ENCODE measurements around the gene LRP1. TPM values are rescaled to one million over a fixed set of nuclear protein-coding genes. Genes with fewer than 3 reads are reported as not detected.

Gene LRP1
- total and polyA plus RNA-seq, 2 experiments from 2014 or later = 47.8 to 76.8 TPM

DNA sequence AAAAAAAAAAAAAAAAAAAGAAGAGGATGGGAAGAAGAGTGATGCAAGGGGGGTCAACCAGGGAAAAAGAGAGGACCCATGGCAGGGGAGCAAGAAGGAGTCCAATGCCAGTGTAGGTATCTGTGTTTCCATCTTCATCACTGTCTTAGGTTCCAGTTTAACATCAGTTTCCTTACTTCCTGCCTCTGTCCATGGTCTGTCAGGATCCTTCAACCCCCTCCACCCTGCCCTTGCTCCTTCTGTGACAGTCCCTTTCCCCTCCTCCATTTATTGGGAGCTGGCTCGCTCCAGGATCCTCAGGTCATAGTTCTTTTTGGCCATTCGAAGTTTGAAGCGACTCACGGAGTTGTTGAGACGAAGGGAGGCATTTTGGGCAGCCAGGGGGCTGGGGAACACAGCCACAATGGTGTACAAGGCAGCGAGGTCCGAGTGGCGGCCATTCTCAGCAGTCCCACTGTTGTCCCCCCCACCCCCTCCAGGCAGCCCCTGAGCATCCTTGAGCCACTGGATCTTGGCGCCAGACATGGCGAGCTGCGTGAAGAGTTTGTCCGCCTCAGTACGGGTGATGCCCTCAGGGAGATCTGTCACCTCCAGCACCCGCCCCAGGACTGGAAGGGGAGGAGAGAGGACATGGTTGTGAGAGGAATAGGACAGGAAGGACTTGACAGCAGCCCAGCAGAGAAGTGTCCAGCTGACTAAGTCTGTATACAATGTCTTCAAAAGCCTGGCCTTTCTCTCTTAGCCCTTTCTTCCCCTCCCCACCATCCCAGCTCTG is 126.4 kb downstream of the LRP1 start:
- no peaks in the 10 kb centered on the region for H3K36me3 ChIP-seq (replicated peaks; ENCODE audit: insufficient read depth, low read depth)
- H3K4me3 ChIP-seq = no peak overlapping the region
- H3K9me2 ChIP-seq (replicated peaks; ENCODE audit: insufficient read depth) = no peaks in the 10 kb centered on the region
- H3K27me3 ChIP-seq = no peaks in the 10 kb centered on the region
- no peak for DNase-seq (ENCODE audit: low spot score)
- H3K79me2 ChIP-seq = no peaks in the 10 kb centered on the region
- TF ChIP-seq EZH2 (IDR thresholded peaks at IDR 0.05; ENCODE audit: borderline replicate concordance) = no peak
- TF ChIP-seq, protein P1, sequence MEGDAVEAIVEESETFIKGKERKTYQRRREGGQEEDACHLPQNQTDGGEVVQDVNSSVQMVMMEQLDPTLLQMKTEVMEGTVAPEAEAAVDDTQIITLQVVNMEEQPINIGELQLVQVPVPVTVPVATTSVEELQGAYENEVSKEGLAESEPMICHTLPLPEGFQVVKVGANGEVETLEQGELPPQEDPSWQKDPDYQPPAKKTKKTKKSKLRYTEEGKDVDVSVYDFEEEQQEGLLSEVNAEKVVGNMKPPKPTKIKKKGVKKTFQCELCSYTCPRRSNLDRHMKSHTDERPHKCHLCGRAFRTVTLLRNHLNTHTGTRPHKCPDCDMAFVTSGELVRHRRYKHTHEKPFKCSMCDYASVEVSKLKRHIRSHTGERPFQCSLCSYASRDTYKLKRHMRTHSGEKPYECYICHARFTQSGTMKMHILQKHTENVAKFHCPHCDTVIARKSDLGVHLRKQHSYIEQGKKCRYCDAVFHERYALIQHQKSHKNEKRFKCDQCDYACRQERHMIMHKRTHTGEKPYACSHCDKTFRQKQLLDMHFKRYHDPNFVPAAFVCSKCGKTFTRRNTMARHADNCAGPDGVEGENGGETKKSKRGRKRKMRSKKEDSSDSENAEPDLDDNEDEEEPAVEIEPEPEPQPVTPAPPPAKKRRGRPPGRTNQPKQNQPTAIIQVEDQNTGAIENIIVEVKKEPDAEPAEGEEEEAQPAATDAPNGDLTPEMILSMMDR (IDR thresholded peaks at IDR 0.05; ENCODE audit: poor library complexity) = no peak
- no peak for TF ChIP-seq EZH2phosphoT487 (IDR thresholded peaks at IDR 0.05; ENCODE audit: low read depth, severe bottlenecking, unreplicated experiment)
- H3K27ac ChIP-seq = no peak overlapping the region
- H3K4me1 ChIP-seq (ENCODE audit: insufficient read depth) = no peaks in the 10 kb centered on the region
- 97% methylated on average over 13 of the region's 14 CpGs for WGBS (ENCODE audit: low lambda C conversion rate, missing lambda C conversion rate)
- no peaks in the 10 kb centered on the region for H4K20me1 ChIP-seq (ENCODE audit: insufficient read depth, poor library complexity, severe bottlenecking)
- no peak overlapping the region for H2AFZ ChIP-seq
- no peaks in the 10 kb centered on the region for H3K9me3 ChIP-seq (ENCODE audit: low read depth)
- H3K4me2 ChIP-seq = no peak overlapping the region

- H3K4me1 ChIP-seq (ENCODE audit: insufficient read depth) = no peaks in the 10 kb centered on the region
- no peak overlapping the region for H3K27ac ChIP-seq
- H3K9me2 ChIP-seq (replicated peaks; ENCODE audit: insufficient read depth) = no peaks in the 10 kb centered on the region
- no peak for DNase-seq (ENCODE audit: low spot score)
- no peak overlapping the region for H3K4me2 ChIP-seq
- 96% methylated on average over 6 of the region's 6 CpGs for WGBS (ENCODE audit: low lambda C conversion rate, missing lambda C conversion rate)
- H3K79me2 ChIP-seq = no peaks in the 10 kb centered on the region
- H2AFZ ChIP-seq = no peak overlapping the region
- TF ChIP-seq, protein P1 (IDR thresholded peaks at IDR 0.05; ENCODE audit: poor library complexity) = no peak
- no peak for TF ChIP-seq EZH2 (IDR thresholded peaks at IDR 0.05; ENCODE audit: borderline replicate concordance)
- TF ChIP-seq EZH2phosphoT487 (IDR thresholded peaks at IDR 0.05; ENCODE audit: low read depth, severe bottlenecking, unreplicated experiment) = no peak
- no peak overlapping the region for H3K4me3 ChIP-seq
- no peaks in the 10 kb centered on the region for H3K36me3 ChIP-seq (replicated peaks; ENCODE audit: insufficient read depth, low read depth)
- no peaks in the 10 kb centered on the region for H3K9me3 ChIP-seq (ENCODE audit: low read depth)
- H4K20me1 ChIP-seq (ENCODE audit: insufficient read depth, poor library complexity, severe bottlenecking) = no peaks in the 10 kb centered on the region
- no peaks in the 10 kb centered on the region for H3K27me3 ChIP-seq
These were observed 127.6 kb downstream of the LRP1 start for GRCh38 chr12:57255916-57256315.

DNA sequence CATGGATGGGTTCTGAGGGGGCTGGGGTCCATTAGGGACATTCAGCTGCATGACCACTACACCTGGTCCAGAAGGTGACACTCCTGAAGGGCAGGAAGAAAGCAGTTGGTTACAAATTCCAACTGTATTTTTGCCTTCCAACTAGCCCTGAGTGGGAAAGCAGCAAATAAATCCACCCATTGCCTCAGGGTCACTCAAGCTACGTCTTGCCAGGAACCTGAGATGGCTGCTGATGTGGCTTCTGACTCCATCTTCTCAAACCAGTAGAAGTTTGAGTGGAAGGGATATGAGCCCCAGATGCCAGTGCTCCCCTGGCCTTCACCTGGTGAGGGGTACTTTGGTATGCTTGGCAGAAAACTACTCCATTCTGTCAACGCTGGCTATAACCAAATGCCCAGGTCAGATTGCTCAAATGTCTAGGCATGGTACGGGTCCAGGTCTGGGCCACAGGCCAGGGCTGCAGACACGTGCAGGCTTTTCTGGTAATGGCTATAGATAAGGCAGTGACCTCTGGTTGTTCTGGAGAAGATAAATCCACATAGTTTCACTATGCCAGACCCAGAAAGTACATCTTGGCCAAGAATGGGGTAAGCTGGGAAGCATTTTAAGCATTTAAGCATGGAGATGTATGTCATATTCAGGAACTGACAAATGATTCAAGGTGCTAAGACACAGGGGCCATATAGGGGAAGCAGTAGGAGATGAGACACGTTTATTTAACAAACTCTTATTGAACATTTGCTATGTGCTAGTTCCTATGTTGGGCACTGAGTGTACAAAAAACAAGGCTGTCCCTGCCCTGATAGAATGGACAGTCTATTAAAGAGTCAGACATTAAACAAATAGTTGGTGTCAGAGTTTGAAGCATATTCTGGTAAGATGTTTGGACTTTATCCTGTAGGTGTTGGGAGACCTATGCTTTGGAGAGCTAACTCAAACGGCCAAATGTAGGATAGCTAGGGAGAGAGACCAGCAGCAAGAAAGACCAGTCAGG is 131.0 kb downstream of the LRP1 start:
- Histone ChIP-seq H3K79me2 (no peaks in the 10 kb centered on the region), H3K9me3 (ENCODE audit: low read depth) (no peaks in the 10 kb centered on the region), H2AFZ (no peak overlapping the region), H4K20me1 (ENCODE audit: insufficient read depth, poor library complexity, severe bottlenecking) (no peaks in the 10 kb centered on the region), H3K4me2 (no peak overlapping the region), H3K4me3 (no peak overlapping the region), H3K9me2 (replicated peaks; ENCODE audit: insufficient read depth) (no peaks in the 10 kb centered on the region), H3K27ac (peak overlapping the region; percentile 22), H3K36me3 (replicated peaks; ENCODE audit: insufficient read depth, low read depth) (no peaks in the 10 kb centered on the region), H3K27me3 (no peaks in the 10 kb centered on the region), H3K4me1 (ENCODE audit: insufficient read depth) (no peaks in the 10 kb centered on the region)
- peak; percentile 28 for DNase-seq (ENCODE audit: low spot score)
- WGBS (ENCODE audit: low lambda C conversion rate, missing lambda C conversion rate) = 78% methylated on average over 6 of the region's 6 CpGs
- TF ChIP-seq EZH2 (IDR thresholded peaks at IDR 0.05; ENCODE audit: borderline replicate concordance) (no peak), EZH2phosphoT487 (IDR thresholded peaks at IDR 0.05; ENCODE audit: low read depth, severe bottlenecking, unreplicated experiment) (no peak)
- TF ChIP-seq, protein P1 (IDR thresholded peaks at IDR 0.05; ENCODE audit: poor library complexity) = no peak
